ENCODE results near the gene LCN10. TPM values are rescaled to one million over a fixed set of nuclear protein-coding genes. Genes with fewer than 3 reads are reported as not detected.

Gene LCN10
- total RNA-seq, 1 experiment from 2014 or later, result 1.5 TPM

- no peak overlapping the region for H3K27ac ChIP-seq (ENCODE audit: insufficient read length, low read depth, low read length)
- H3K23me2 ChIP-seq (ENCODE audit: insufficient read length, low read depth, low read length, poor library complexity, severe bottlenecking), result no peaks in the 10 kb centered on the region
- H4K8ac ChIP-seq (replicated peaks; ENCODE audit: insufficient read length, low read depth, low read length), result no peak overlapping the region
- H3K56ac ChIP-seq (ENCODE audit: insufficient read length, low read depth, low read length), result no peak overlapping the region
- no peaks in the 10 kb centered on the region for H3K9me3 ChIP-seq (ENCODE audit: control insufficient read depth, low read depth, low read length)
- WGBS (ENCODE audit: extremely low coverage, insufficient read length, low lambda C conversion rate), result no CpG with 5 or more reads among the region's 20 CpGs
- H3K79me1 ChIP-seq (ENCODE audit: insufficient read depth, low read depth, low read length, poor library complexity, severe bottlenecking), result no peaks in the 10 kb centered on the region
- no peak overlapping the region for H2BK12ac ChIP-seq (ENCODE audit: insufficient read length, low read depth, low read length)
- Mint-ChIP-seq H3K27ac (no peak overlapping the region), H3K4me1 (peaks cover 7 to 20% of the 10 kb centered on the region in 2 experiments), H3K36me3 (ENCODE audit: insufficient read depth in 1 of 3, low read depth in 3 of 3) (no peaks in the 10 kb centered on the region), H3K4me3 (no peak overlapping the region), H3K27me3 (ENCODE audit: low read depth) (peaks cover 36% of the 10 kb centered on the region), H3K9me3 (no peaks in the 10 kb centered on the region; a peak in 1 of 5 replicates)
- H3K23ac ChIP-seq (ENCODE audit: insufficient read length, low read depth, low read length), result no peak overlapping the region
- H3K18ac ChIP-seq (ENCODE audit: insufficient read length, low read depth, low read length), result no peak overlapping the region
- H3K4me1 ChIP-seq (ENCODE audit: insufficient read depth, low read length), result no peaks in the 10 kb centered on the region
- no peak for DNase-seq
- H2BK20ac ChIP-seq (ENCODE audit: low read depth, low read length, poor library complexity, severe bottlenecking), result no peak overlapping the region
- H3T11ph ChIP-seq (ENCODE audit: low read length), result no peak overlapping the region
- no peak overlapping the region for H2BK120ac ChIP-seq (ENCODE audit: low read depth, low read length, poor library complexity, severe bottlenecking)
- no peak overlapping the region for H2BK15ac ChIP-seq (ENCODE audit: low read depth, low read length)
- TF ChIP-seq CTCF (conservative IDR thresholded peaks at IDR 0.05), result no peak
- H2AFZ ChIP-seq (ENCODE audit: low read length), result no peak overlapping the region
- H3K9ac ChIP-seq (ENCODE audit: extremely low read depth, insufficient read length, low read length), result no peak overlapping the region
- H4K91ac ChIP-seq (ENCODE audit: insufficient read length, low read depth, low read length), result no peak overlapping the region
- H3K79me2 ChIP-seq (ENCODE audit: insufficient read depth, low read length), result no peaks in the 10 kb centered on the region
- H2AK5ac ChIP-seq (ENCODE audit: insufficient read length, low read length), result no peak overlapping the region
- no peak overlapping the region for H2BK5ac ChIP-seq (ENCODE audit: insufficient read length, low read length)
- H4K20me1 ChIP-seq (ENCODE audit: control insufficient read depth, insufficient read depth, insufficient read length), result no peaks in the 10 kb centered on the region
- H3K27me3 ChIP-seq (ENCODE audit: insufficient read depth, low read length), result no peaks in the 10 kb centered on the region
- no peak overlapping the region for H3K14ac ChIP-seq (ENCODE audit: insufficient read depth, low read length)
- no peak overlapping the region for H3K4ac ChIP-seq (ENCODE audit: low read depth, low read length)
- no peak overlapping the region for H4K5ac ChIP-seq (ENCODE audit: insufficient read length, low read depth, low read length)
- H3K4me2 ChIP-seq (ENCODE audit: insufficient read depth, insufficient read length, low read length), result no peak overlapping the region
Observed at GRCh38 chr9:136697821-136698526, 44.8 kb downstream of the LCN10 start.
